HG03442 (cell line): ENCODE measurements around the gene ATP5F1D.

ENCODE experiments used
- ATAC-seq: cut with Tn5 transposase; IDR thresholded peaks from one replicate; pipeline ENCODE4 v1.9.1; 2021; ENCODE audit warnings: mild to moderate bottlenecking, moderate library complexity; ENCODE audit not compliant: unreplicated experiment

ATP5F1D gene

GRCh38 chr19:1278713-1279660 is 37.4 kb downstream of the ATP5F1D start:
- no peak for ATAC-seq

- no peak for ATAC-seq
These were observed 38.3 kb downstream of the ATP5F1D start for GRCh38 chr19:1279782-1280341.

- ATAC-seq = no peak
These were observed 39.4 kb downstream of the ATP5F1D start for GRCh38 chr19:1280636-1281568.

- ATAC-seq = no peak
These were observed 40.2 kb downstream of the ATP5F1D start for GRCh38 chr19:1281569-1282287.

DNA sequence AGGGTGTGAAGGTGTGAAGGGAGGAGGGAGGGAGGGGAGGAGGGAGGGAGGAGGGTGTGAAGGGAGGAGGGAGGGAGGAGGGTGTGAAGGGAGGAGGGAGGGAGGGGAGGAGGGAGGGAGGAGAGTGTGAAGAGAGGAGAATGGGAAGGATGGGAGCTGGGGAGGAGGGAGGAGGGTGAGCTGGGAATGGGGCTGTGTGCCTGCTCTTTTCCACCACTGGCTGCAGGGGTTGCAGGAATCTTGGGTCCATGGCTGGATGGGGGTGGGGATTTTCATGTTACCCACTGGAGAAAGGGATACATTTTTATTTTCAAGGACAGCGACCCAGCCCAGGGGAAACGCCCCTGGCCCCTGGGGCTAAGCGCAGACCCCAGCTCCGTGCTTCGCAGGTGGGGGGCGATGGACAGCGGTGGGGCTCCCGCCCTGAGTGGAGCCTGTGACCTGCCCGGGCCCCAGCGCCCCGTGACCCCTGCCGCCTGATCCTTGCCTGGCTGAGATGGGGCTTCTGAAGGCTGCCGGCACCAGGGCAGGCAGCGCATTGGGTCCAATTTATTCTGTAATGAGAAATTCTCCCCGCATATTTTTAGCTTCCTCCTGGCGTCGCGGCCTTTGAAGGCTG is 41.1 kb downstream of the ATP5F1D start:
- no peak for ATAC-seq

GRCh38 chr19:1283207-1283916 is 41.8 kb downstream of the ATP5F1D start:
- ATAC-seq = no peak

GRCh38 chr19:1283917-1284292 is 42.4 kb downstream of the ATP5F1D start:
- no peak for ATAC-seq

DNA sequence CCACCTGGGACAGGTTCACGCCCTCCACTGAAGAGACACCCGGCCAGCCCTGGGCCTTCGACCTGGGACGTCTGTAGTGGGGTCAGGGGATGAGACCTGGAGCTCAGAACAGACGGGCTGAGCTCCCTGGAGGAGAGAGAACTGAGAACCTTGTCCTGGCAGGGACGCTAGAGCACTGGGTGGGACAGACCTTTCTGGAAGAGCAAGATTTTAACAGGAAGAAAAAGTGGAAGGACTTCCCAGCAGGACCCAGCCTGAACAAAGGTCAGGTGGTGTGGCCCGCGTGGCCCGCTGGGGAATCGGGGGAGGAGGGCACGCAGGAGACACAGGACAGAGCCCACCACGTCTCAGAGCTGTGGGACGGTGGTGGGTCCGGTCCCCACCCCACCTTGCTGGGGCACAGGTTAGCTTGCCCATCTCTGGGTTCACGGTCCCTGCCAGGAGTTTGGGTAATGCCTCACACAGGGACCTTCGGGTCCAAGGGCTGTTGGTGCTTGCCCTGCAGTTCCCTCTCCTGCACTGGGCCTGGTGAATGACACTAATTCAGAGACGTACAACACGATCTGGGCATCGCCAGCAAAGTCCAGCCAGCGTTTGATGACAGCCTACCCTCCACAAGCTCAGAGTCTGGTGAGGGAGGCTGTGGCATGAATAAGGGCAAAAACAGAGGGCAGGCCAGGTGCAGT is 42.9 kb downstream of the ATP5F1D start:
- ATAC-seq = no peak

DNA sequence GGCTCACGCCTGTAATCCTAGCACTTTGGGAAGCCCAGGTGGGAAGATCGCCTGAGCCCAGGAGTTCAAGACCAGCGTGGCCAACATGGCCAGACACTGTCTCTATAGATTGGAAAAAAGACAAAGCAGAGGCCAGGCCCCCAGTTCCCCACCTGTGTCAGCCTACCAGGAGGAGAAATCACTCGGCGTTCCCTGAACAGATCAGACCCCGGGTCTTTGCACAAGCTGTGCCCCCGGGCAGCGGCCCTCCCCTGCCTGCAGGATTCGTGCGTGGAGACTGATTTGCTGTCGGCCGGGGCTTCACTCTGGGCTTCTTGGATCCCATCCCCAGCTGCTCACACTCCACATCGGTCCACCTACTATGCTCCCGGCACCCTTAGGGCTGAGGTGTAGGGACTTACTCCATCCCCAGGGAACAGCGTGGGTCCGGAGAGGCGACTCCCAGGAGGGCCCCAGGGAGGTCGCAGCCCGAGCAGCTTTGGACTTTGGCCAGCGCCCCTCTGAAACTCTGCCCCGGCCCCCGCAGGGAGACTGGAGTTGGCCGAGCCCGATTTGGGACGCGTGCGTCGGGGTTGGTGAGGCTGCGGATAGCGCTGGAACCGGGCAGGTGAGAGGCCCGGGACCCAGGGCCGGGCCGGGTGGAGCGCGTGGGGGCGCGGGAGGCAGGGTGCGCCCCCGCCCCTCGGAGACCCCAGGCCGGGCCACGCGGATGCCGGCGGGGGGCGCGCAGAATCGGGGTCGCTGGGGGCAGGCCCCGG is 43.6 kb downstream of the ATP5F1D start:
- no peak for ATAC-seq

- no peak for ATAC-seq
These were observed 44.3 kb downstream of the ATP5F1D start, which contains the start of gene EFNA2 for GRCh38 chr19:1285737-1286360. EFNA2 (plus strand) TSS chr19:1285873; CDS start chr19:1286169, 296 bp downstream.

DNA sequence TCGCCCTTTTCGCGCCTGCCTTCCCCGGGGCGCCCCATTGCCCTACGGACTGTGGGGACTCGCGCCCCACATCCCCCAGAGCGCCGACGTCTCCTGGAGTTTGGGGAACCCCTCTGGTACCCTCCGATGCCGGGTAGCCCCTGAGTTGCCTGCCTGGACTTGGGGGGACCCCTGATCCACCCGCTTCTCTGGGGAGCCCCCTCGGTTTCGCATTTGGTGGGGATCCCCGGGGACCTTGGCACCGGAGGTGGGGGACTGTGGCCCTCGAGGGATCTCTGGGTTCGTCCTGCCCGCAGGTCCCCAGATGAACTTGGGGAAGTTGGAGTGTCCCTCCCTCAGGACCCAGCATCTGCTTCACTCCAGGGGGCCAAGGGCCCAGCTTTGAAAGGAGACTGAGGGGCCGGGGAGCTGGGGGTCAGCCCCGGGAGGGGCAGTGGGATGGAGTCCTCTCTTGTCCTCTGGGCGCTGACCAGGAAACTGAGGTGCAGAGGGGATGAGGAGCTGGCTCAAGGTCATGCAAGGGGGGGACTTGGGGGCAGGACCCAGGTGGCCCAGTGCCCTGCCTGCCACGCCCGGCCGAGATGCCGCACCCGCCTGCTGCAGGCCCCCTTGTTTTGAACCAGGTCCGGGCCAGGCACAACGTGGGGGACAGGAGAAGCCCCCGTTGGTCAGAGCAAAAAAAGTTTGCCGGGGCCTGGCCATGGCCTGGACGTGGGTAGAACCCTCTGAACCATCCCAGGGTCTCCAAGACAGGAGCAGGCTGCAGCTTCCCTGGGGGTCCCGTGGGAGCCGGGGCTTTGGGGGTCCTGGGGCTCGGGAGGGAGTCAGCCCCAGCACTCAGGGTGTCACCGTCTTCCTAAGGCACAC is 45.2 kb downstream of the ATP5F1D start:
- no peak for ATAC-seq

GRCh38 chr19:1287354-1288225 is 46.0 kb downstream of the ATP5F1D start:
- no peak for ATAC-seq

DNA sequence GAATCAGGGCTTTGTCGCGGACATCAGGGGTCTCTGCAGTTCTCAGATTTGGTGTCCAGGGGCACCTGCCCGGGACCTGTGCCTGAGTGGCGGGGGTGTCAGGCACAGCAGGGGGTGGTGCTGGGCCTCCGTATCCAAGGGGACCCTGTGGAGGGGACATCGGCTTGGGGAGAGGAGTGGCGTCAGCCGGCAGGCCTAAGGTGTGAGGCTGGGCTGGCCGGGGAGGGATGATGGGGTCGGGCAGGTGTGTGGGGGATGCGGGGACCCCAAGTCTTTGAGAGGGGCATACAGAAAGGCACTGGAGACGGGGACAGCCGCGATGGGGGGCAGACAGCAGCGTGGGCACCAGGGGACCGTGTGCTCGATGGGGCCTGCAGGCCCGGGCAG is 46.7 kb downstream of the ATP5F1D start:
- ATAC-seq = no peak

GRCh38 chr19:1288833-1289685 is 47.5 kb downstream of the ATP5F1D start:
- ATAC-seq = no peak

GRCh38 chr19:1289686-1290025 is 48.1 kb downstream of the ATP5F1D start:
- ATAC-seq = no peak
